IMR-90 (cell line): Measurements from ENCODE around the gene POFUT2. TPM values are rescaled to one million over a fixed set of nuclear protein-coding genes. Genes with fewer than 3 reads are reported as not detected.

ENCODE experiments used
- ATAC-seq: fragments of 200-7000 bp; cut with Tn5 transposase; 2 replicates; pipeline ENCODE4 v1.9.1; 2020; ENCODE audit warnings: low read depth, mild to moderate bottlenecking, moderate library complexity
- BruUV-seq: library from RNA; stranded (reverse); fragments of 400-500 nt; replicated peaks from 2 replicates; lab custom pipeline; 2021; lab: Mats Ljungman, UMichigan
- CTCF ChIA-PET: fragments of 300-600 bp; formaldehyde crosslinking; extraction: SDS; loops from one replicate; lab custom pipeline; 2021; ENCODE audit warnings: antibody characterized with exemption; lab: Yijun Ruan, JAX
- POLR2A ChIA-PET: fragments of 300-600 bp; sonication (Branson Sonifier 250); formaldehyde crosslinking; loops from one replicate; lab custom pipeline; 2022; ENCODE audit warnings: antibody characterized with exemption; ENCODE audit not compliant: unreplicated experiment; lab: Charles Lee
- DNase-seq: peaks from one replicate; pipeline ENCODE4 v3.0.0; 2013
- H2AFZ ChIP-seq: replicated peaks from 2 replicates; pipeline ENCODE3; 2013; ENCODE audit warnings: low read length, mild to moderate bottlenecking; ENCODE audit not compliant: poor library complexity
- H2AK5ac ChIP-seq: 2 replicates; pipeline ENCODE4 v1.6.1; 2013; ENCODE audit warnings: low read depth, low read length, inconsistent platforms
- H2AK9ac ChIP-seq: replicated peaks from 2 replicates; pipeline ENCODE3; 2013; ENCODE audit warnings: mild to moderate bottlenecking, low read depth, low read length, moderate library complexity; ENCODE audit not compliant: poor library complexity
- H2BK120ac ChIP-seq: 2 replicates; pipeline ENCODE4 v1.6.1; 2013; ENCODE audit warnings: low read depth, low read length, inconsistent platforms
- H2BK15ac ChIP-seq: 3 replicates; pipeline ENCODE4 v1.6.1; 2013; ENCODE audit warnings: low read depth, low read length, inconsistent platforms
- H2BK20ac ChIP-seq: 2 replicates; pipeline ENCODE4 v1.6.1; 2013; ENCODE audit warnings: low read depth, mild to moderate bottlenecking, inconsistent platforms, low read length, moderate library complexity
- H2BK5ac ChIP-seq: 2 replicates; pipeline ENCODE4 v1.6.1; 2013; ENCODE audit warnings: mild to moderate bottlenecking, low read depth, low read length, inconsistent platforms; ENCODE audit not compliant: poor library complexity, severe bottlenecking
- H3K14ac ChIP-seq: replicated peaks from 2 replicates; pipeline ENCODE4 v1.6.1; 2013; ENCODE audit warnings: low read depth, low read length, inconsistent platforms
- H3K18ac ChIP-seq: 2 replicates; pipeline ENCODE4 v1.6.1; 2013; ENCODE audit warnings: low read depth, low read length, control low read depth
- H3K23ac ChIP-seq: 2 replicates; pipeline ENCODE4 v1.6.1; 2013; ENCODE audit warnings: low read depth, low read length, inconsistent platforms
- H3K27ac ChIP-seq: 2 replicates; pipeline ENCODE4 v1.5.1; 2013; ENCODE audit warnings: mild to moderate bottlenecking, control low read depth, low read length; ENCODE audit not compliant: insufficient read depth
- H3K27me3 ChIP-seq: 2 replicates; pipeline ENCODE4 v1.6.1; 2013; ENCODE audit warnings: low read length; ENCODE audit not compliant: control insufficient read depth, insufficient read depth
- H3K36me3 ChIP-seq: 2 replicates; pipeline ENCODE4 v1.6.1; 2013; ENCODE audit warnings: low read length, mixed read lengths; ENCODE audit not compliant: control insufficient read depth, insufficient read depth
- H3K4ac ChIP-seq: 2 replicates; pipeline ENCODE4 v1.6.1; 2013; ENCODE audit warnings: low read depth, low read length, inconsistent platforms
- H3K4me1 ChIP-seq: 2 replicates; pipeline ENCODE4 v1.6.1; 2013; ENCODE audit warnings: low read length, mixed read lengths; ENCODE audit not compliant: control insufficient read depth, insufficient read depth
- H3K4me2 ChIP-seq: 2 replicates; pipeline ENCODE4 v1.6.1; 2013; ENCODE audit warnings: low read depth, mild to moderate bottlenecking, control low read depth, low read length, moderate library complexity
- H3K4me3 ChIP-seq: 2 replicates; pipeline ENCODE4 v1.5.1; 2013; ENCODE audit warnings: low read depth, mild to moderate bottlenecking, control low read depth, low read length, moderate library complexity; ENCODE audit not compliant: insufficient read depth
- H3K56ac ChIP-seq: 2 replicates; pipeline ENCODE4 v1.6.1; 2013; ENCODE audit warnings: low read length, inconsistent platforms; ENCODE audit not compliant: insufficient read depth; ENCODE audit errors: extremely low read depth
- H3K79me1 ChIP-seq, 2 experiments: 2 replicates each; pipeline ENCODE4 v1.6.1; 2013; ENCODE audit warnings: low read length in 2 of 2, inconsistent platforms in 1 of 2, low read depth in 1 of 2
- H3K9ac ChIP-seq: 2 replicates; pipeline ENCODE4 v1.6.1; 2013; ENCODE audit warnings: low read depth, low read length, control low read depth
- H3K9me1 ChIP-seq: 2 replicates; pipeline ENCODE4 v1.6.1; 2013; ENCODE audit warnings: low read length, inconsistent platforms; ENCODE audit not compliant: insufficient read depth
- H3K9me3 ChIP-seq: 2 replicates; pipeline ENCODE4 v1.6.1; 2013; ENCODE audit warnings: low read length; ENCODE audit not compliant: control insufficient read depth, insufficient read depth
- H4K20me1 ChIP-seq: 2 replicates; pipeline ENCODE4 v1.6.1; 2013; ENCODE audit warnings: low read length, inconsistent platforms; ENCODE audit not compliant: insufficient read depth
- H4K5ac ChIP-seq: 2 replicates; pipeline ENCODE4 v1.6.1; 2013; ENCODE audit warnings: mild to moderate bottlenecking, low read depth, low read length, control low read depth
- H4K8ac ChIP-seq, 2 experiments: 2 replicates each; pipeline ENCODE4 v1.6.1; 2013; ENCODE audit warnings: low read depth in 2 of 2, low read length in 2 of 2, control low read depth in 1 of 2, inconsistent platforms in 1 of 2
- H4K91ac ChIP-seq: 2 replicates; pipeline ENCODE4 v1.6.1; 2013; ENCODE audit warnings: low read depth, low read length, inconsistent platforms; ENCODE audit not compliant: insufficient read depth
- CEBPB ChIP-seq: IDR thresholded peaks from 2 replicates; pipeline ENCODE4 v1.6.1; 2012; ENCODE audit warnings: low read depth, low read length, improper control_type of control experiment
- CHD1 ChIP-seq: IDR thresholded peaks from 2 replicates; pipeline ENCODE4 v1.6.1; 2012; ENCODE audit warnings: low read depth, low read length, improper control_type of control experiment
- MAZ ChIP-seq: IDR thresholded peaks from 2 replicates; pipeline ENCODE4 v1.6.1; 2012; ENCODE audit warnings: low read depth, mild to moderate bottlenecking, low read length, improper control_type of control experiment, moderate library complexity, borderline replicate concordance
- MXI1 ChIP-seq: IDR thresholded peaks from 2 replicates; pipeline ENCODE4 v1.6.1; 2012; ENCODE audit warnings: low read depth, mild to moderate bottlenecking, low read length, moderate library complexity, borderline replicate concordance
- NFE2L2 ChIP-seq: fragments of 150-350 bp; IDR thresholded peaks from 2 replicates; pipeline ENCODE4 v1.6.1; 2016; ENCODE audit warnings: low read depth, mild to moderate bottlenecking, low read length
- POLR2A ChIP-seq: IDR thresholded peaks from 2 replicates; pipeline ENCODE4 v1.6.1; 2012; ENCODE audit warnings: mild to moderate bottlenecking, low read depth, low read length
- RAD21 ChIP-seq: IDR thresholded peaks from 2 replicates; pipeline ENCODE4 v1.6.1; 2012; ENCODE audit warnings: low read length, improper control_type of control experiment
- RCOR1 ChIP-seq: IDR thresholded peaks from 2 replicates; pipeline ENCODE4 v1.6.1; 2012; ENCODE audit warnings: mild to moderate bottlenecking, low read length, improper control_type of control experiment; ENCODE audit not compliant: insufficient replicate concordance
- RFX5 ChIP-seq: IDR thresholded peaks from 2 replicates; pipeline ENCODE4 v1.8.0; 2012; ENCODE audit warnings: low read depth, mild to moderate bottlenecking, low read length, moderate library complexity
- SMC3 ChIP-seq: fragments of 150-350 bp; IDR thresholded peaks from 2 replicates; pipeline ENCODE4 v1.6.1; 2016; ENCODE audit warnings: low read depth, mild to moderate bottlenecking, antibody characterized with exemption, low read length, moderate library complexity
- WGBS, 2 experiments: methylation state at CpG; one replicate each; pipeline versions ENCODE4 v1.1.5 to v1.1.7; 2013; ENCODE audit warnings: missing lambda C conversion rate in 2 of 2; ENCODE audit not compliant: insufficient read length in 1 of 2; ENCODE audit errors: extremely low coverage in 2 of 2; 5-methylcytosine and 5-hydroxymethylcytosine counted together
- dilution Hi-C: fragments of 300-500 bp; cut with HindIII; formaldehyde crosslinking; loops from one replicate; pipeline ENCODE4 v1.14.3; 2018; ENCODE audit warnings: low sequenced_read_pairs; ENCODE audit not compliant: unreplicated experiment
- in situ Hi-C: fragments of 300-500 bp; cut with MboI; formaldehyde crosslinking; loops from 3 replicates; pipeline ENCODE4 v1.14.3; 2019; ENCODE audit warnings: low sequenced_read_pairs, inconsistent platforms, mixed read lengths
- intact Hi-C: fragments of 100-400 bp; cut with micrococcal nuclease; formaldehyde crosslinking; loops from 2 replicates; pipeline ENCODE4 v1.10.0; 2022
- polyA plus RNA-seq, 3 experiments: library from polyadenylated mRNA; depleted of rRNA; stranded (reverse); fragments of >200 nt; gene quantifications; 2 replicates each; pipeline ENCODE4 v1.2.3, GENCODE V29; 2012; ENCODE audit warnings: low replicate concordance in 1 of 3
- total RNA-seq: library from RNA; depleted of rRNA; stranded (reverse); fragments of >200 nt; gene quantifications from 2 replicates; pipeline ENCODE4 v1.2.3, GENCODE V29; 2012
- TF ChIP-seq, protein P1 (sequence below): conservative IDR thresholded peaks from 2 replicates; pipeline ENCODE4 v1.5.1; 2012; ENCODE audit warnings: mild to moderate bottlenecking, low read depth, low read length, improper control_type of control experiment
- TF ChIP-seq, protein P2 (sequence below): fragments of 150-350 bp; IDR thresholded peaks from 2 replicates; pipeline ENCODE4 v1.6.1; 2016; ENCODE audit warnings: low read depth, mild to moderate bottlenecking, low read length, moderate library complexity, borderline replicate concordance

POFUT2 gene
- total and polyA plus RNA-seq, 2 of the 4 experiments (the other 2 are of a cell fraction): 18.8 to 59.3 TPM

DNA sequence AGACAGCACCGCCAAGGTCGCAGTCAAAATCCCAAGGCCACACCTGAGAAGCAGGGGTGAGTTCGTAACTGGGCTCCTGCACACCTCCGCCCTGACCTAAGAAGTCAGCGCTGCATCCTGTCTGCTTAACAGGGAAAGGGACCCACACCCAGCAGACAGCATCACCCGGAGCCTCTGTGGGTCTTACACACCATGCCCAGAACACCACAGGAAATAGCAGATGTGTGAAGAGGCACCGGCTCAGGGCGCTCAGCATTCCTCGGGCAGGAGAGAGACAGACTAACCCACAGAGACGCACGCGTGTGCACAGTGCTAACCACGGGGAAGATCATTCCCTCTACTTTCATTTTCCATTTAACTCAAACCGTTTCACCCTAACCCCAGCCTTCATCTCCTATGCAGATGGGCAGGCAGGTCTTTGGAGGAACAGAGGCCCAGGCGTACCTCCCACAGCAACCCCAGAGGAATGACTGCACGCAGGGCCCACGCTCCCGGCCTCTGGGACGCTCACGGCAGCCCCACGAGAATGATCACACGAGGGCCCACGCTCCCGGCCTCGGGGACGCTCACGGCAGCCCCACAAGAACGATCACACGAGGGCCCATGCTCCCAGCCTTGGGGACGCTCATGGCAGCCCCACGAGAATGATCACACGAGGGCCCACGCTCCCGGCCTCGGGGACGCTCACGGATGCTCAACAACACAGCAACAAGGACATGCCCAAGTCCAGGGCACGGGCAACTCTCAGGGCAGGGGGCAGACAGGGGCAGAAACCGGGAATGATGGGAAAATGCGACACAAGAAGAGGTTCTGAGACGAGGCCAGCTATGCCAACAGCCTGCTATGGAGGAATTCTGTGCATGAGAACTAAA, 20.9 kb downstream of the POFUT2 start (continued):
- TF ChIP-seq RCOR1: no peak

DNA sequence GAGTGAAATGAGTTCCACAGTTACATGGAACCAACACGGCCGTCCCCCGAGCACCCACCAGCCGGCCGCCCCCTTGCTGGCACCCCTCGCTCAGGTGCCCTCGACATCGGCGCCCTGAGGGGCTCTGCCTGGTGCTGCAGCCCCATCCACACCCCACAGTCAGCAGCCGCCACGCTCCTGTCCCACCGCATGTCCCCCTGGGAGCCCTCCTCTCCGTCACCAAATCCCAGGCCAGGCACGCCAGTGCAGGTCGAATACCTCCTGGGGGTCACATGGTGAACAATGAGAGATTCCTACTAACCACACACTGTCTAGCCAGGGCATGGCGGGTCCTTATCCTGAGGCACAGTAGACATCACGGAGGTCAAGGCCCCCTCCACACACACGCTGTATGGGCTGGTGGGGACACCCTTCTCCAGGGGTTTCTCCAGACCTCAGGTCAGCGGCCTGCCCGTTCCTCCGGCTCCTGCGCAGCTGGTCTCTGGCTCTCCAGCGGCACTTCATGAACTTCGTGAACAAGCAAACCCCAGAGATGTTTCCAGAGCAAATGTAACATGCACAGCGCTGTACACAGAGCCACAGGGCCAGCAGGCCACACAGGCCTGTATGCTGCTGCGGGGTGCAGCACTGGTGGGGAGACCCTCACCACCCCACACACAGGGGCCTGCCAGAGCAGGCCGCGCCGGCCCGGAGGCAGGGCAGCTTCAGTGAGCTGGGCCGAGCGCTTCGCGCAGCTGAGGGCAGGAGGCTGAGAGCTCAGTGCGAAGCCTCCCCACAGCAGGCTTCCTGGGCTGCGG, 21.8 kb downstream of the POFUT2 start:
- POLR2A ChIA-PET: no interaction called here
- no peak overlapping the region for H3K4me2 ChIP-seq
- no peak overlapping the region for H2AFZ ChIP-seq
- intact Hi-C loops (no loop called here), dilution Hi-C loops (no loop called here), in situ Hi-C loops (no loop called here)
- H4K20me1 ChIP-seq: peaks cover 50% of the 10 kb centered on the region
- peak overlapping the region; percentile 57 for H2AK9ac ChIP-seq
- no peak overlapping the region for H3K23ac ChIP-seq
- H3K27me3 ChIP-seq: no peaks in the 10 kb centered on the region
- H2BK15ac ChIP-seq: no peak overlapping the region
- no peak for DNase-seq
- H2AK5ac ChIP-seq: no peak overlapping the region
- no peak overlapping the region for H2BK120ac ChIP-seq
- BruUV-seq: no TSS peak
- no peak overlapping the region for H3K18ac ChIP-seq
- H3K27ac ChIP-seq: no peak overlapping the region
- H3K4me3 ChIP-seq: no peak overlapping the region
- 98% methylated on average over 21 of the region's 36 CpGs; no CpG with 5 or more reads in 1 of the 2 experiments for WGBS, 2 experiments
- H4K5ac ChIP-seq: no peak overlapping the region
- no peak overlapping the region for H2BK20ac ChIP-seq
- no peaks in the 10 kb centered on the region for H3K9me3 ChIP-seq
- H2BK5ac ChIP-seq: no peak overlapping the region
- H4K91ac ChIP-seq: no peak overlapping the region
- H3K36me3 ChIP-seq: peaks cover 65% of the 10 kb centered on the region
- H3K9me1 ChIP-seq: peaks cover 6% of the 10 kb centered on the region; the same call in 1 of the 2 replicates
- no peak overlapping the region for H3K4ac ChIP-seq
- no peak overlapping the region for H4K8ac ChIP-seq
- H3K4me1 ChIP-seq: no peaks in the 10 kb centered on the region
- CTCF ChIA-PET: no interaction called here
- no peak overlapping the region for H3K9ac ChIP-seq
- H3K14ac ChIP-seq: no peak overlapping the region
- peaks cover 0 to 30% of the 10 kb centered on the region in 2 experiments for H3K79me1 ChIP-seq
- no peak overlapping the region for H3K56ac ChIP-seq
- ATAC-seq: no peak
- TF ChIP-seq CEBPB (no peak), SMC3 (no peak), POLR2A (no peak), NFE2L2 (no peak), MXI1 (no peak), MAZ (no peak), RAD21 (no peak), RFX5 (no peak), CHD1 (no peak)
- TF ChIP-seq, protein P1, sequence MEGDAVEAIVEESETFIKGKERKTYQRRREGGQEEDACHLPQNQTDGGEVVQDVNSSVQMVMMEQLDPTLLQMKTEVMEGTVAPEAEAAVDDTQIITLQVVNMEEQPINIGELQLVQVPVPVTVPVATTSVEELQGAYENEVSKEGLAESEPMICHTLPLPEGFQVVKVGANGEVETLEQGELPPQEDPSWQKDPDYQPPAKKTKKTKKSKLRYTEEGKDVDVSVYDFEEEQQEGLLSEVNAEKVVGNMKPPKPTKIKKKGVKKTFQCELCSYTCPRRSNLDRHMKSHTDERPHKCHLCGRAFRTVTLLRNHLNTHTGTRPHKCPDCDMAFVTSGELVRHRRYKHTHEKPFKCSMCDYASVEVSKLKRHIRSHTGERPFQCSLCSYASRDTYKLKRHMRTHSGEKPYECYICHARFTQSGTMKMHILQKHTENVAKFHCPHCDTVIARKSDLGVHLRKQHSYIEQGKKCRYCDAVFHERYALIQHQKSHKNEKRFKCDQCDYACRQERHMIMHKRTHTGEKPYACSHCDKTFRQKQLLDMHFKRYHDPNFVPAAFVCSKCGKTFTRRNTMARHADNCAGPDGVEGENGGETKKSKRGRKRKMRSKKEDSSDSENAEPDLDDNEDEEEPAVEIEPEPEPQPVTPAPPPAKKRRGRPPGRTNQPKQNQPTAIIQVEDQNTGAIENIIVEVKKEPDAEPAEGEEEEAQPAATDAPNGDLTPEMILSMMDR: no peak
- TF ChIP-seq, protein P2, sequence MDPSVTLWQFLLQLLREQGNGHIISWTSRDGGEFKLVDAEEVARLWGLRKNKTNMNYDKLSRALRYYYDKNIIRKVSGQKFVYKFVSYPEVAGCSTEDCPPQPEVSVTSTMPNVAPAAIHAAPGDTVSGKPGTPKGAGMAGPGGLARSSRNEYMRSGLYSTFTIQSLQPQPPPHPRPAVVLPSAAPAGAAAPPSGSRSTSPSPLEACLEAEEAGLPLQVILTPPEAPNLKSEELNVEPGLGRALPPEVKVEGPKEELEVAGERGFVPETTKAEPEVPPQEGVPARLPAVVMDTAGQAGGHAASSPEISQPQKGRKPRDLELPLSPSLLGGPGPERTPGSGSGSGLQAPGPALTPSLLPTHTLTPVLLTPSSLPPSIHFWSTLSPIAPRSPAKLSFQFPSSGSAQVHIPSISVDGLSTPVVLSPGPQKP: no peak
